ENCODE measurements around the gene TMEM158.

TMEM158 gene

DNA sequence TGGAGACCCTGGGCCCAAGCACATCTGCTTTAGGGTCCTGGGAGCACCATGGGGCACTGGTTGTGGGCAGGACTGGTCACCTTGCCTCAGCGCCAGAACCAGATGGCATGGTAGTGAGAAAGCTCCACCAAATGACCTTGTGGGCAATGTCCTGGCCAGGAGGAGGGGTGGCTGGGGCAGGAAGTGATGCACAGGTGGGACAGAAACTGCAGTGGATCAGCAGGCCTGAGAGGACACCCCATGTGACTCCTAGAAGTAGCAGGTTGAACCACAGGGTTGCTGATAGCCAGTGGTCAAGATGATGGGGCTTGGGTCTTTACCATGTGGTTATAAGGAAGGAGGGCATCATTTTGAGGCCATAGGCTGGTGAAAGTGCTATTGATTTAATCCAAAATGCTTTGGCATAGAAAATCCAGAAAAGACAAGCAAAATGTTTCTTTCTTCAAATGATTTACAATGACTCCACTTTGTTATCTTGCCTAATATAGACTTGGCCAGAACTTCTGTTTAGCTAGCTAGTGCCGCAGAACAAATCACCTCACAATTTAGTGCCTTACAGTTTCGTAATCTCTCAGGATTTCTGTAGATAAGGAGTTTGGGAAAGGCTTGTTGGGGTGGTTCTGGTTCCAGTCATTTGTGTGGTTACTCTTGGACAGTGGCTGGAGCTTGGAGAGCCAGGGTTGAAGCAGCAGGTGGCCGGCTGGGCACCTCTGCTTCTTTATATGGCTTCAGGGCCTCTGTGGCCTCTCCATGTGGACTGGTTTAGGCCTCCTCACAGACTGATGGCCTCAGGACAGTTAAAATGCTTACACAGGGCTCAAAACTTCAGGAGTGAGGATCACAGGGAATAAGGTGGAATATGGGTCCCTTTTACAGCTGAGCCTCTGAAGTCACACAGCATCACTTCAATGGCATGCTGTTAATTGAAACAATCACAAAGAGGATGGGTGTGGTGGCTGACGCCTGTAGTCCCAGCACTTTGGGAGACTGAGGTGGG, 27.5 kb downstream of the TMEM158 start:
- no peak for DNase-seq

DNA sequence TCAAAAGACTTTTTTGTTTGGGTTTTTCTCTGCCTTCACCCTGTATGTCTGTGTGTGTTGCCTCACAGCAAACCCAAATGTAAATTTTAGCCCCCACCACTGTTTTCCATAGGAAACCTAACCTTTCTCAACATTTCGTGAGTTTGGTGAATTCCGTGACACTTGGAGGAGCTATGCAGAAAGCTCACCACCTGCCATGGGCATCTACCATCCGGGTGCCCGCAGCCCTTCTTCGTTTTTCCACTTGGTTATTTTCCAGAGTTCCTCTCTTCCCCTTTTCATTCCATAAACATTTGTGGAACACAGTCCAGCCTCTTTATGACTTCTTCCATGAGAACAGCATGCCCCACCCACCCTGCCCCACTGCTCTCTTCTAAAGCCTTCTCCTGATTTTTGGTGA, 31.3 kb downstream of the TMEM158 start:
- DNase-seq = no peak

- DNase-seq = no peak
Measured at GRCh38 chr3:45191924-45192417, 34.1 kb downstream of the TMEM158 start.

GRCh38 chr3:45191424-45191823, 34.7 kb downstream of the TMEM158 start:
- no peak for DNase-seq

GRCh38 chr3:45188719-45189659, 37.1 kb downstream of the TMEM158 start:
- no peak for DNase-seq

DNA sequence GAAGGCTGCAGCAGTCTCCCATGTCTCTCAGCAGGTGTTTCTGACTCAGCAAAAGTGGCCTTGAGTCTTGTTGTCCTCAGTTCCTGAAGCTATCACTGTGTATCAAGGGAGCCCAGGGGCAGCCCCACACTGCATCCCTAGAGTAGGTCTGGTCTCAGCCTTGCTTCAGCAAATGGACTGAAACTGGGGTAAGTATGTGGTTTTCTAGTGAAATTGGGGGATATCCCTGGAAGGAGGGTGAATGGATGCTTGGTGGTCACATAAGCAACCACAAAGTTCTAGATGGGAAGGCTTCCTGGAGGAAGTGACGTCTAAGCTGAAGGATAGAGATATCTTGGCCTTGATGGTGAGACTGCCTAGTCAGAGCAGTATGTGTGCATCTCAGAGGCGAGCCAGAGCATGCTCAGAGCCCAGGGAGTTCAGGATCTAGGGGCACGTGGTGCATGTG, 38.4 kb downstream of the TMEM158 start:
- DNase-seq = no peak

GRCh38 chr3:45186871-45187270, 39.2 kb downstream of the TMEM158 start:
- DNase-seq = no peak

DNA sequence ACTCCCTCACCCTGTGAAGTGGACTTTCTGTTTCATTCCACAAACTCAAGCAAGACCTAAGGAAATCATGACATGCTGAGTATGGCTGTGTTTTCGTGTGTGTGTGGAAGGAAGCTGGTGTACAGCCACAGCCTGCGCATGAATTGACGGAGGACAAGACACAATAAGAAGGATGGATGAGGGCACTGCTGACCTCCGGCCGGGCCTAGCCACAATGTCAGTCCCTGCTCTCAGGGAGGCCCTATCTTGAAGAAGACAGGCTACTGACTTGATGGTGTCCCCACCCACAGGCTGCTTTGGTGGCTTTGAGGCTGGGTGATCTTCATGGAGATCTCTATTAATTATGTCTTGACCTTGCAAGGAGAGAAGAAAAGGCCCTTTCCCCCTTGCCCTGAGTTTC, 40.6 kb downstream of the TMEM158 start:
- DNase-seq = no peak

DNA sequence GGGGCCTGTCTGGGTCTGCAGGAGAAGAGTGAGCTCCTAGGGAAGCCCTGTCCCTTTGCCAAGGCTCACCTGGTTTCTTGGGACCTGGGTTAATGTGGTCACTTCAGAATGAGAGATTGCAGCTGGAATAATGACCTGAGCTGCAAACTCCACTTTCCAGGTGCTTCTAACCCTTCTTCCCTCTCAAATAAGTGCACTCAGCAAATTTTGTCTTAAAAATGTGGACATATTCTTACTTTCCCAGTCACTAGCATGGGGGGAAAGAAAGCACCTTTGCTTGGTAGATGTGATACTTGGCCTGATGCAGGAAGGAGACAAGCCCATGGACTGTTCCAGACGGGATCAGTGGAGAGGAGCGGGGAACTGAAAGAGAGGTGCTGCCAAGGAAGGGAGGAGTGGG, 41.0 kb downstream of the TMEM158 start:
- no peak for DNase-seq

DNA sequence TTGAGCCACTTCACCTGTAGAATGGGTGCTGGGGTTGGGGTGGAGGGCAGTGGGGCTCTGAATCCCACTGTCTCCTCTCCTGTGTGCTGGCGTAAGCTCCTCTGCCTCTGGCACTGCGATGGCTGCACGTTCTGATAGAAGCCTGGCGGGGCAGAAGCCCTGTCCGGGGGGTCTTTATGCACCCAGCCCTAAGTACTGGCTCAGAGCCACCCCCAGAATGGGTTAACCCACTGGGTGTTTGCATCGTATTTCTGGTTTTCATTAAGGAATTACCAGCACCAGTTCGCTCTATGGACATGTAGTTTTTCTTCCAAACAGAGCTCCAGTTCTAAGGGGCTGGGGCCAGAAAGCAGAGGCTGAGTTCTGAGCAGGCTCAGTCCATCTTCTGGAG, 42.2 kb downstream of the TMEM158 start:
- DNase-seq = no peak

- no peak for DNase-seq
Measured at GRCh38 chr3:45182915-45183871, 42.9 kb downstream of the TMEM158 start.

DNA sequence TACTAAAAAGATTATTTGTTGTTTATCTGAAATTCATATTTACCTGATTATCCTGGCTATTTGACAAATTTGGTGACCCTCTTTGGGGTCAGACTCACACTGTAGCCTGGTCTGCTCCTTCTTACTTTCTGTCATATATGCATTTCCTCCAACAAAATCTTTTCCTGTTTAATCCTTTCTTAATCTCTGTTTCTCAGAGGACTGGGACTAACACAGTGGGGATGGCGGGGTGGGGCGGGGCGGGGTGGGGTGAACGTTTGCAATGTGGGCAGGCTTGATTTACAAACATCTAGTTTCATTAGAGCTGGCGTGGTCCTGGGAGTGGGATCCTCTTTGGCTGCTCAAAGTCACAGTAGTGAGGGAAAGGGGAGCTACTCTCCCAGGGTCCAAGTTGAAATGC, 44.6 kb downstream of the TMEM158 start:
- DNase-seq = no peak

DNA sequence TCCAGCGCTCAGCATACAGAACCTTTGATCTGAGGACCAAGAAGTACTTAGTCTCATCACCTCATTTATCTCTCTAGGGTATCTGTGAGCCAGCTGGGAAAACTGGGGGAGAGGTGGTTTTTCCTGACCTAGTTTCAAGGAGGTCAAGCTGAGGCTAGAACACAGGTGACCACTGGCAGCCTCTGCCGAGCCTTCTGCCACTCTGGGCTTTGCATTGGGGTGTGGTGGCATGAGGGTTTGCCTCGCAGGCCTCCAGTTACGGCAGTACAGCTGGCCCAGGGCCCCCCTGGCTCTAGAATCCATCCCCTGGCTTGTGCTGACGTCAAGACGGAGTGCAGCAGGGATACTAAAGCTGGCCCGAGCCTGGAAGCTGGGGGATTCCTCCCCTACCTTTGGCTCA, 45.2 kb downstream of the TMEM158 start:
- DNase-seq = no peak

DNA sequence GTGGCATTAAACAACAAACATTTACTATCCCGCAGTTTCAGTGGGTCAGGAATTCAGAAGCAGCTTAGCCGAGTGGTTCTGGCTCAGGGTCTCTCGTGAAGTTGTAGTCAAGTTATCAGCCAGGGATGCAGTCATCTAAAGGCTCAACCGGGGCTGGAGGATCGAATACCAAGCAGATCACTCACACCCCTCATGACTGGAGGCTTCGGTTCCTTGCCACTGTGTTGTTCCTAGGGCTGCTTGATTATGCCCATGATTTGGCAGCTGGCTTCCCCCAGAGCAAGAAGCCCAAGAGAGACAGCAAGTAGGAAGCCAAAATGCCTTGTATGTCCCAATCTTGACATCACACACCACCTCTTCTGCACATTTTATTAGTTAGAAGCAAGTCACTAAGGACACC, 46.0 kb downstream of the TMEM158 start:
- no peak for DNase-seq

GRCh38 chr3:45179163-45179562, 46.9 kb downstream of the TMEM158 start:
- DNase-seq = no peak

GRCh38 chr3:45178183-45179023, 47.7 kb downstream of the TMEM158 start:
- DNase-seq = no peak

- no peak for DNase-seq
Measured at GRCh38 chr3:45176912-45177311, 49.2 kb downstream of the TMEM158 start.
